ENCODE measurements around the gene ZNF780B.

ZNF780B gene

GRCh38 chr19:39996811-39997637 is 59.0 kb downstream of the ZNF780B start, which contains the start of gene ZNF546:
TSS of gene ZNF546 (plus strand) at chr19:39997060. CDS start at chr19:39998327, 1,267 bp downstream.
- WGBS (ENCODE audit: insufficient coverage): 6% methylated on average over 42 of the region's 53 CpGs
- Histone ChIP-seq H3K4me1 (ENCODE audit: control extremely low read depth in 1 of 4, control insufficient read depth in 4 of 4, insufficient read depth in 4 of 4, low read length in 3 of 4) (peaks cover 12 to 21% (median 13%) of the 10 kb centered on the region in 4 experiments), H3K27me3 (replicated peaks in 2 of 5; ENCODE audit: control insufficient read depth in 4 of 5, insufficient read depth in 5 of 5, low read length in 4 of 5) (no peaks in the 10 kb centered on the region), H3K27ac (ENCODE audit: insufficient read depth in 1 of 2, low read depth in 1 of 2, low read length in 2 of 2, poor library complexity in 1 of 2, severe bottlenecking in 2 of 2) (peak within 1 kb of the TSS; percentile 86 to 93), H3K36me3 (ENCODE audit: control insufficient read depth in 4 of 4, insufficient read depth in 4 of 4, low read length in 3 of 4) (peaks cover 0 to 10% (median under 1%) of the 10 kb centered on the region in 4 experiments), H3K4me3 (ENCODE audit: control insufficient read depth in 1 of 7, extremely low read depth in 1 of 7, insufficient read depth in 4 of 7, low read depth in 2 of 7, low read length in 6 of 7) (peak within 1 kb of the TSS; percentile 58 to 99 (median 87)), H3K9me3 (ENCODE audit: control extremely low read depth in 1 of 5, control insufficient read depth in 4 of 5, insufficient read depth in 2 of 5, low read depth in 1 of 5, low read length in 4 of 5) (peaks cover 0 to 12% (median 8%) of the 10 kb centered on the region in 5 experiments)
- ChIA-PET CTCF (no interaction called here), POLR2A (interaction anchor here (0.7 to 1.2 kb wide), 2 partner anchors 27 to 94 kb away, joined by 3 read pairs; partner anchors contain the start of gene ZNF780A)
- DNase-seq: peak; percentile 85 to 93 (median 91)

GRCh38 chr19:39996218-39996810 is 59.7 kb downstream of the ZNF780B start:
- Histone ChIP-seq H3K36me3 (ENCODE audit: control insufficient read depth in 4 of 4, insufficient read depth in 4 of 4, low read length in 3 of 4) (peaks cover 0 to 10% (median under 1%) of the 10 kb centered on the region in 4 experiments), H3K27me3 (replicated peaks in 2 of 5; ENCODE audit: control insufficient read depth in 4 of 5, insufficient read depth in 5 of 5, low read length in 4 of 5) (no peaks in the 10 kb centered on the region), H3K27ac (ENCODE audit: insufficient read depth in 1 of 2, low read depth in 1 of 2, low read length in 2 of 2, poor library complexity in 1 of 2, severe bottlenecking in 2 of 2) (peak overlapping the region; percentile 86 to 93), H3K9me3 (ENCODE audit: control extremely low read depth in 1 of 5, control insufficient read depth in 4 of 5, insufficient read depth in 2 of 5, low read depth in 1 of 5, low read length in 4 of 5) (peaks cover 0 to 12% (median 8%) of the 10 kb centered on the region in 5 experiments), H3K4me1 (ENCODE audit: control extremely low read depth in 1 of 4, control insufficient read depth in 4 of 4, insufficient read depth in 4 of 4, low read length in 3 of 4) (peaks cover 12 to 21% (median 13%) of the 10 kb centered on the region in 4 experiments), H3K4me3 (ENCODE audit: control insufficient read depth in 1 of 7, extremely low read depth in 1 of 7, insufficient read depth in 4 of 7, low read depth in 2 of 7, low read length in 6 of 7) (peak overlapping the region; percentile 58 to 99 (median 87))
- POLR2A ChIA-PET: interaction anchor here (1.2 kb wide), 1 partner anchor 26 kb away, joined by 3 read pairs; no protein-coding TSS in a partner anchor
- 12% methylated on average over 19 of the region's 19 CpGs for WGBS (ENCODE audit: insufficient coverage)
- DNase-seq: peak; percentile 39 to 84 (median 77)
- CTCF ChIA-PET: interaction anchor here (1.2 kb wide), 1 partner anchor 26 kb away, joined by 3 read pairs; no protein-coding TSS in a partner anchor

GRCh38 chr19:39995794-39996193 is 60.2 kb downstream of the ZNF780B start:
- H3K27ac ChIP-seq (ENCODE audit: insufficient read depth in 1 of 2, low read depth in 1 of 2, low read length in 2 of 2, poor library complexity in 1 of 2, severe bottlenecking in 2 of 2): no peak overlapping the region
- peaks cover 12 to 21% (median 13%) of the 10 kb centered on the region in 4 experiments for H3K4me1 ChIP-seq (ENCODE audit: control extremely low read depth in 1 of 4, control insufficient read depth in 4 of 4, insufficient read depth in 4 of 4, low read length in 3 of 4)
- 100% methylated on average over 1 of the region's 1 CpG for WGBS (ENCODE audit: insufficient coverage)
- POLR2A ChIA-PET: interaction anchor here (1.2 kb wide), 1 partner anchor 25 kb away, joined by 3 read pairs; no protein-coding TSS in a partner anchor
- no peak for DNase-seq
- H3K4me3 ChIP-seq (ENCODE audit: control insufficient read depth in 1 of 7, extremely low read depth in 1 of 7, insufficient read depth in 4 of 7, low read depth in 2 of 7, low read length in 6 of 7): peak overlapping the region in 2 of 7 experiments; percentile 87 to 99
- no peaks in the 10 kb centered on the region for H3K27me3 ChIP-seq (replicated peaks in 2 of 5; ENCODE audit: control insufficient read depth in 4 of 5, insufficient read depth in 5 of 5, low read length in 4 of 5)
- CTCF ChIA-PET: interaction anchor here (1.2 kb wide), 1 partner anchor 25 kb away, joined by 3 read pairs; no protein-coding TSS in a partner anchor
- peaks cover 0 to 9% (median under 1%) of the 10 kb centered on the region in 4 experiments for H3K36me3 ChIP-seq (ENCODE audit: control insufficient read depth in 4 of 4, insufficient read depth in 4 of 4, low read length in 3 of 4)
- peaks cover 0 to 12% (median 8%) of the 10 kb centered on the region in 5 experiments for H3K9me3 ChIP-seq (ENCODE audit: control extremely low read depth in 1 of 5, control insufficient read depth in 4 of 5, insufficient read depth in 2 of 5, low read depth in 1 of 5, low read length in 4 of 5)

- DNase-seq: no peak
- POLR2A ChIA-PET: no interaction called here
- no peak overlapping the region for H3K4me3 ChIP-seq (ENCODE audit: control insufficient read depth in 1 of 7, extremely low read depth in 1 of 7, insufficient read depth in 4 of 7, low read depth in 2 of 7, low read length in 6 of 7)
- no peaks in the 10 kb centered on the region for H3K27me3 ChIP-seq (replicated peaks in 2 of 5; ENCODE audit: control insufficient read depth in 4 of 5, insufficient read depth in 5 of 5, low read length in 4 of 5)
- no peak overlapping the region for H3K27ac ChIP-seq (ENCODE audit: insufficient read depth in 1 of 2, low read depth in 1 of 2, low read length in 2 of 2, poor library complexity in 1 of 2, severe bottlenecking in 2 of 2)
- peaks cover 0 to 12% (median 8%) of the 10 kb centered on the region in 5 experiments for H3K9me3 ChIP-seq (ENCODE audit: control extremely low read depth in 1 of 5, control insufficient read depth in 4 of 5, insufficient read depth in 2 of 5, low read depth in 1 of 5, low read length in 4 of 5)
- CTCF ChIA-PET: no interaction called here
- peaks cover 0 to 4% (median under 1%) of the 10 kb centered on the region in 4 experiments for H3K36me3 ChIP-seq (ENCODE audit: control insufficient read depth in 4 of 4, insufficient read depth in 4 of 4, low read length in 3 of 4)
- peaks cover 12 to 21% (median 13%) of the 10 kb centered on the region in 4 experiments for H3K4me1 ChIP-seq (ENCODE audit: control extremely low read depth in 1 of 4, control insufficient read depth in 4 of 4, insufficient read depth in 4 of 4, low read length in 3 of 4)
These were observed 61.7 kb downstream of the ZNF780B start for GRCh38 chr19:39994361-39994760.

GRCh38 chr19:39993605-39994004 is 62.4 kb downstream of the ZNF780B start:
- H3K27me3 ChIP-seq (replicated peaks in 2 of 5; ENCODE audit: control insufficient read depth in 4 of 5, insufficient read depth in 5 of 5, low read length in 4 of 5): no peaks in the 10 kb centered on the region
- H3K9me3 ChIP-seq (ENCODE audit: control extremely low read depth in 1 of 5, control insufficient read depth in 4 of 5, insufficient read depth in 2 of 5, low read depth in 1 of 5, low read length in 4 of 5): peaks cover 0 to 12% (median 8%) of the 10 kb centered on the region in 5 experiments
- CTCF ChIA-PET: no interaction called here
- peaks cover 0 to 4% (median under 1%) of the 10 kb centered on the region in 4 experiments for H3K36me3 ChIP-seq (ENCODE audit: control insufficient read depth in 4 of 4, insufficient read depth in 4 of 4, low read length in 3 of 4)
- no peak overlapping the region for H3K4me3 ChIP-seq (ENCODE audit: control insufficient read depth in 1 of 7, extremely low read depth in 1 of 7, insufficient read depth in 4 of 7, low read depth in 2 of 7, low read length in 6 of 7)
- no peak for DNase-seq
- 100% methylated on average over 1 of the region's 1 CpG for WGBS (ENCODE audit: insufficient coverage)
- peaks cover 12 to 21% (median 13%) of the 10 kb centered on the region in 4 experiments for H3K4me1 ChIP-seq (ENCODE audit: control extremely low read depth in 1 of 4, control insufficient read depth in 4 of 4, insufficient read depth in 4 of 4, low read length in 3 of 4)
- POLR2A ChIA-PET: no interaction called here
- no peak overlapping the region for H3K27ac ChIP-seq (ENCODE audit: insufficient read depth in 1 of 2, low read depth in 1 of 2, low read length in 2 of 2, poor library complexity in 1 of 2, severe bottlenecking in 2 of 2)

- Histone ChIP-seq H3K4me1 (ENCODE audit: control extremely low read depth in 1 of 4, control insufficient read depth in 4 of 4, insufficient read depth in 4 of 4, low read length in 3 of 4) (no peaks in the 10 kb centered on the region), H3K9me3 (ENCODE audit: control extremely low read depth in 1 of 5, control insufficient read depth in 4 of 5, insufficient read depth in 2 of 5, low read depth in 1 of 5, low read length in 4 of 5) (peaks cover 3 to 32% (median 10%) of the 10 kb centered on the region in 5 experiments), H3K4me3 (ENCODE audit: control insufficient read depth in 1 of 7, extremely low read depth in 1 of 7, insufficient read depth in 4 of 7, low read depth in 2 of 7, low read length in 6 of 7) (no peak overlapping the region), H3K36me3 (ENCODE audit: control insufficient read depth in 4 of 4, insufficient read depth in 4 of 4, low read length in 3 of 4) (peaks cover 0 to 8% (median 4%) of the 10 kb centered on the region in 4 experiments), H3K27me3 (replicated peaks in 2 of 5; ENCODE audit: control insufficient read depth in 4 of 5, insufficient read depth in 5 of 5, low read length in 4 of 5) (no peaks in the 10 kb centered on the region), H3K27ac (ENCODE audit: insufficient read depth in 1 of 2, low read depth in 1 of 2, low read length in 2 of 2, poor library complexity in 1 of 2, severe bottlenecking in 2 of 2) (no peak overlapping the region)
- ChIA-PET POLR2A (no interaction called here), CTCF (no interaction called here)
- DNase-seq: no peak
- no CpG with 5 or more reads among the region's 1 CpG for WGBS (ENCODE audit: insufficient coverage)
These were observed 68.4 kb downstream of the ZNF780B start for GRCh38 chr19:39987596-39987995.

Measured in common myeloid progenitor, CD34-positive (primary cell).